HEK293 (cell line): ENCODE measurements around the gene SHC4.

Experiments
- BCL11A ChIP-seq: fragments of 450-650 bp; formaldehyde crosslinking; IDR thresholded peaks from 2 replicates; pipeline ENCODE4 v1.5.1; 2016; ENCODE audit warnings: low read depth, missing biosample characterization, missing genetic modification characterization
- CTCF ChIP-seq: fragments of 450-650 bp; formaldehyde crosslinking; IDR thresholded peaks from 2 replicates; pipeline ENCODE4 v1.5.1; 2016; ENCODE audit warnings: missing biosample characterization, missing genetic modification characterization
- REST ChIP-seq: fragments of 450-650 bp; formaldehyde crosslinking; IDR thresholded peaks from 2 replicates; pipeline ENCODE4 v1.5.1; 2016; ENCODE audit warnings: missing biosample characterization, missing genetic modification characterization
- SETDB1 ChIP-seq: IDR thresholded peaks from one replicate; pipeline ENCODE4 v1.6.1; 2017; ENCODE audit warnings: mild to moderate bottlenecking, low read length, moderate library complexity, mixed read lengths; ENCODE audit not compliant: insufficient read length
- ZBTB26 ChIP-seq: fragments of 450-650 bp; formaldehyde crosslinking; optimal IDR thresholded peaks from 2 replicates; pipeline ENCODE3; 2016; ENCODE audit warnings: missing biosample characterization, mild to moderate bottlenecking, missing genetic modification characterization
- ZNF138 ChIP-seq: fragments of 450-650 bp; formaldehyde crosslinking; IDR thresholded peaks from 2 replicates; pipeline ENCODE4 v1.5.1; 2016; ENCODE audit warnings: missing biosample characterization, missing genetic modification characterization, borderline replicate concordance
- ZNF202 ChIP-seq: fragments of 450-650 bp; formaldehyde crosslinking; IDR thresholded peaks from 2 replicates; pipeline ENCODE4 v1.5.1; 2016; ENCODE audit warnings: missing biosample characterization, missing genetic modification characterization, borderline replicate concordance
- ZNF274 ChIP-seq, 2 experiments: fragments of 200-500 bp in 1 of 2; fragments of 450-650 bp in 1 of 2; sonication (Bioruptor generic) in 1 of 2; formaldehyde crosslinking in 1 of 2; IDR thresholded peaks; 2 replicates each; pipeline versions ENCODE4 v1.5.1 to v1.6.1; 2014 to 2016; ENCODE audit warnings: borderline replicate concordance in 1 of 2, inconsistent platforms in 1 of 2, low read length in 1 of 2, missing biosample characterization in 1 of 2, missing genetic modification characterization in 1 of 2
- ZNF404 ChIP-seq: fragments of 450-650 bp; formaldehyde crosslinking; IDR thresholded peaks from 2 replicates; pipeline ENCODE4 v1.5.1; 2017; ENCODE audit warnings: missing biosample characterization, missing genetic modification characterization
- ZNF449 ChIP-seq: fragments of 450-650 bp; formaldehyde crosslinking; IDR thresholded peaks from 2 replicates; pipeline ENCODE4 v1.5.1; 2017; ENCODE audit warnings: missing biosample characterization, mild to moderate bottlenecking, missing genetic modification characterization, moderate library complexity
- ZNF549 ChIP-seq: fragments of 450-650 bp; IDR thresholded peaks from 2 replicates; pipeline ENCODE4 v1.5.1; 2018; ENCODE audit warnings: missing biosample characterization, missing genetic modification characterization, mild to moderate bottlenecking, inconsistent platforms, moderate library complexity
- ZNF610 ChIP-seq: fragments of 450-650 bp; formaldehyde crosslinking; IDR thresholded peaks from 2 replicates; pipeline ENCODE4 v1.5.1; 2016; ENCODE audit warnings: missing biosample characterization, missing genetic modification characterization, borderline replicate concordance
- ZNF623 ChIP-seq: fragments of 450-650 bp; formaldehyde crosslinking; IDR thresholded peaks from 2 replicates; pipeline ENCODE4 v1.5.1; 2016; ENCODE audit warnings: missing biosample characterization, missing genetic modification characterization
- ZNF626 ChIP-seq: fragments of 450-650 bp; sonication (Bioruptor Pico); formaldehyde crosslinking; IDR thresholded peaks from 2 replicates; pipeline ENCODE4 v1.5.1; 2018; ENCODE audit warnings: missing biosample characterization, missing genetic modification characterization, inconsistent platforms

- TF ChIP-seq SETDB1: no peak
- no peak for TF ChIP-seq CTCF (tag by site-specific recombination)
- no peak for TF ChIP-seq REST (tag by site-specific recombination)
- TF ChIP-seq ZNF549 (tag by site-specific recombination): no peak
- TF ChIP-seq ZNF623 (tag by site-specific recombination): no peak
- TF ChIP-seq ZNF626 (tag by site-specific recombination): no peak
- no peak for TF ChIP-seq ZNF274 (IDR thresholded peaks at IDR 0.05; ENCODE audit: low read length)
- TF ChIP-seq ZNF274 (tag by site-specific recombination; IDR thresholded peaks at IDR 0.05; ENCODE audit: borderline replicate concordance): no peak
- no peak for TF ChIP-seq ZNF610
- TF ChIP-seq ZBTB26 (tag by site-specific recombination): no peak
- no peak for TF ChIP-seq ZNF202 (tag by site-specific recombination)
- no peak for TF ChIP-seq ZNF404 (tag by site-specific recombination)
- TF ChIP-seq BCL11A (tag by site-specific recombination): no peak
- TF ChIP-seq ZNF138 (tag by site-specific recombination): no peak
- no peak for TF ChIP-seq ZNF449 (tag by site-specific recombination)
These were observed 130.0 kb downstream of the SHC4 start for GRCh38 chr15:48833526-48834239.
